K562 (cell line): ENCODE measurements around the gene TRPM2.
"Not testable (repeated sequence)": the region's sequence is repeated elsewhere in the genome, so short reads cannot be mapped to it uniquely, and the experiment has no call there.

ENCODE experiments used
- ARNT ChIP-seq, 2 experiments: fragments of 450-650 bp; IDR thresholded peaks; 2 replicates each; pipeline ENCODE4 v1.6.1; 2016; ENCODE audit warnings: mild to moderate bottlenecking in 1 of 2
- ESRRA ChIP-seq: fragments of 450-650 bp; IDR thresholded peaks from 2 replicates; pipeline ENCODE4 v1.6.1; 2014; ENCODE audit warnings: low read depth, mild to moderate bottlenecking, moderate library complexity, borderline replicate concordance
- FOXK2 ChIP-seq, 2 experiments: fragments of 450-650 bp; IDR thresholded peaks in 1 of 2; conservative IDR thresholded peaks in 1 of 2; 2 replicates each; pipeline ENCODE4 v1.6.1; 2016; ENCODE audit warnings: low read depth in 2 of 2, mild to moderate bottlenecking in 1 of 2
- KLF16 ChIP-seq: IDR thresholded peaks from 2 replicates; pipeline ENCODE4 v1.6.1; 2016; ENCODE audit warnings: antibody characterized with exemption
- MXI1 ChIP-seq: IDR thresholded peaks from 2 replicates; pipeline ENCODE4 v1.6.1; 2011; ENCODE audit warnings: low read depth, mild to moderate bottlenecking, improper control_type of control experiment, low read length
- POLR2A ChIP-seq: fragments of 450-650 bp; conservative IDR thresholded peaks from 2 replicates; pipeline ENCODE4 v1.6.1; 2016
- STAT5A ChIP-seq: IDR thresholded peaks from 2 replicates; pipeline ENCODE4 v1.6.1; 2012; ENCODE audit warnings: low read length, inconsistent platforms, borderline replicate concordance
- TAF1 ChIP-seq: IDR thresholded peaks from 2 replicates; pipeline ENCODE4 v1.6.1; 2011; ENCODE audit warnings: mild to moderate bottlenecking, low read length, moderate library complexity; ENCODE audit not compliant: insufficient read depth, control insufficient read depth, severe bottlenecking; ENCODE audit errors: extremely low read depth
- ZKSCAN3 ChIP-seq: fragments of 250-450 bp; sonication (Bioruptor Pico); IDR thresholded peaks from 2 replicates; pipeline ENCODE4 v1.4.0; 2020
- ZNF253 ChIP-seq: fragments of 250-450 bp; sonication (Bioruptor Pico); conservative IDR thresholded peaks from 2 replicates; pipeline ENCODE4 v1.6.1; 2021; ENCODE audit warnings: mild to moderate bottlenecking
- ZNF311 ChIP-seq: fragments of 250-450 bp; sonication (Bioruptor Pico); IDR thresholded peaks from 2 replicates; pipeline ENCODE4 v1.4.0; 2020; ENCODE audit warnings: mild to moderate bottlenecking, moderate library complexity
- TF ChIP-seq, protein P1 (sequence below): sonication (generic); formaldehyde crosslinking; IDR thresholded peaks from 2 replicates; pipeline ENCODE4 v1.8.0; 2023; ENCODE audit warnings: missing genetic modification reagents, mild to moderate bottlenecking, borderline replicate concordance
- TF ChIP-seq, protein P2 (sequence below), 3 experiments: IDR thresholded peaks in 2 of 3; conservative IDR thresholded peaks in 1 of 3; 2 replicates each; pipeline ENCODE4 v1.5.1; 2011 to 2012; ENCODE audit warnings: low read length in 3 of 3, mild to moderate bottlenecking in 3 of 3, control low read depth in 2 of 3, improper control_type of control experiment in 1 of 3, inconsistent platforms in 1 of 3, low read depth in 1 of 3, mixed read lengths in 1 of 3, moderate library complexity in 1 of 3; ENCODE audit not compliant: insufficient read depth in 2 of 3

DNA sequence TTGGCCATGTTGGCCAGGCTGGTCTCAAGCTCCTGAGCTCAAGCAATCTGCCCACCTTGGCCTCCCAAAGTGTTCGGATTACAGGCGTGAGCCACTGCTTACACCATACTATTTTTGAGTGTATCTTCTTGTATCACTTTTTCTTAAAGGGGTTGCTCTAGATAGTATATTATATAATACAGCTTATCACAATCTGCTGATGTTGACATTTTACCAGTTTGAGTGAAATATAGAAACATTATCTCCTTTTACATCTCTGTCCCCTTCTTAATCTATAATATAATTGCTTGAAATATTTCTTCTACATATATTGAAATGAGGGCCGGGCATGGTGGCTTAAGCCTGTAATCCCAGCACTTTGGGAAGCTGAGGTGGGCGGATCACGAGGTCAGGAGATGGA is 8.5 kb downstream of the TRPM2 start:
- TF ChIP-seq ARNT (IDR thresholded peaks at IDR 0.05); TAF1; ZNF311 (CRISPR knock-in tag); MXI1; ZNF253 (CRISPR knock-in tag); ESRRA; KLF16; POLR2A; ZKSCAN3 (CRISPR knock-in tag); STAT5A; FOXK2 (conservative IDR thresholded peaks at IDR 0.05 in 1 of 2, IDR thresholded peaks at IDR 0.05 in 1 of 2; ENCODE audit: low read depth in 2 of 2): not testable (repeated sequence)
- TF ChIP-seq, protein P1, sequence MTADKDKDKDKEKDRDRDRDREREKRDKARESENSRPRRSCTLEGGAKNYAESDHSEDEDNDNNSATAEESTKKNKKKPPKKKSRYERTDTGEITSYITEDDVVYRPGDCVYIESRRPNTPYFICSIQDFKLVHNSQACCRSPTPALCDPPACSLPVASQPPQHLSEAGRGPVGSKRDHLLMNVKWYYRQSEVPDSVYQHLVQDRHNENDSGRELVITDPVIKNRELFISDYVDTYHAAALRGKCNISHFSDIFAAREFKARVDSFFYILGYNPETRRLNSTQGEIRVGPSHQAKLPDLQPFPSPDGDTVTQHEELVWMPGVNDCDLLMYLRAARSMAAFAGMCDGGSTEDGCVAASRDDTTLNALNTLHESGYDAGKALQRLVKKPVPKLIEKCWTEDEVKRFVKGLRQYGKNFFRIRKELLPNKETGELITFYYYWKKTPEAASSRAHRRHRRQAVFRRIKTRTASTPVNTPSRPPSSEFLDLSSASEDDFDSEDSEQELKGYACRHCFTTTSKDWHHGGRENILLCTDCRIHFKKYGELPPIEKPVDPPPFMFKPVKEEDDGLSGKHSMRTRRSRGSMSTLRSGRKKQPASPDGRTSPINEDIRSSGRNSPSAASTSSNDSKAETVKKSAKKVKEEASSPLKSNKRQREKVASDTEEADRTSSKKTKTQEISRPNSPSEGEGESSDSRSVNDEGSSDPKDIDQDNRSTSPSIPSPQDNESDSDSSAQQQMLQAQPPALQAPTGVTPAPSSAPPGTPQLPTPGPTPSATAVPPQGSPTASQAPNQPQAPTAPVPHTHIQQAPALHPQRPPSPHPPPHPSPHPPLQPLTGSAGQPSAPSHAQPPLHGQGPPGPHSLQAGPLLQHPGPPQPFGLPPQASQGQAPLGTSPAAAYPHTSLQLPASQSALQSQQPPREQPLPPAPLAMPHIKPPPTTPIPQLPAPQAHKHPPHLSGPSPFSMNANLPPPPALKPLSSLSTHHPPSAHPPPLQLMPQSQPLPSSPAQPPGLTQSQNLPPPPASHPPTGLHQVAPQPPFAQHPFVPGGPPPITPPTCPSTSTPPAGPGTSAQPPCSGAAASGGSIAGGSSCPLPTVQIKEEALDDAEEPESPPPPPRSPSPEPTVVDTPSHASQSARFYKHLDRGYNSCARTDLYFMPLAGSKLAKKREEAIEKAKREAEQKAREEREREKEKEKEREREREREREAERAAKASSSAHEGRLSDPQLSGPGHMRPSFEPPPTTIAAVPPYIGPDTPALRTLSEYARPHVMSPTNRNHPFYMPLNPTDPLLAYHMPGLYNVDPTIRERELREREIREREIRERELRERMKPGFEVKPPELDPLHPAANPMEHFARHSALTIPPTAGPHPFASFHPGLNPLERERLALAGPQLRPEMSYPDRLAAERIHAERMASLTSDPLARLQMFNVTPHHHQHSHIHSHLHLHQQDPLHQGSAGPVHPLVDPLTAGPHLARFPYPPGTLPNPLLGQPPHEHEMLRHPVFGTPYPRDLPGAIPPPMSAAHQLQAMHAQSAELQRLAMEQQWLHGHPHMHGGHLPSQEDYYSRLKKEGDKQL, result not testable (repeated sequence)
- TF ChIP-seq, protein P2, sequence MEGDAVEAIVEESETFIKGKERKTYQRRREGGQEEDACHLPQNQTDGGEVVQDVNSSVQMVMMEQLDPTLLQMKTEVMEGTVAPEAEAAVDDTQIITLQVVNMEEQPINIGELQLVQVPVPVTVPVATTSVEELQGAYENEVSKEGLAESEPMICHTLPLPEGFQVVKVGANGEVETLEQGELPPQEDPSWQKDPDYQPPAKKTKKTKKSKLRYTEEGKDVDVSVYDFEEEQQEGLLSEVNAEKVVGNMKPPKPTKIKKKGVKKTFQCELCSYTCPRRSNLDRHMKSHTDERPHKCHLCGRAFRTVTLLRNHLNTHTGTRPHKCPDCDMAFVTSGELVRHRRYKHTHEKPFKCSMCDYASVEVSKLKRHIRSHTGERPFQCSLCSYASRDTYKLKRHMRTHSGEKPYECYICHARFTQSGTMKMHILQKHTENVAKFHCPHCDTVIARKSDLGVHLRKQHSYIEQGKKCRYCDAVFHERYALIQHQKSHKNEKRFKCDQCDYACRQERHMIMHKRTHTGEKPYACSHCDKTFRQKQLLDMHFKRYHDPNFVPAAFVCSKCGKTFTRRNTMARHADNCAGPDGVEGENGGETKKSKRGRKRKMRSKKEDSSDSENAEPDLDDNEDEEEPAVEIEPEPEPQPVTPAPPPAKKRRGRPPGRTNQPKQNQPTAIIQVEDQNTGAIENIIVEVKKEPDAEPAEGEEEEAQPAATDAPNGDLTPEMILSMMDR (IDR thresholded peaks at IDR 0.05 in 2 of 3, conservative IDR thresholded peaks at IDR 0.05 in 1 of 3; ENCODE audit: insufficient read depth in 2 of 3, low read depth in 1 of 3, low read length in 3 of 3), result not testable (repeated sequence)
